Urinary bladder (tissue), 4 donors: ENCODE measurements around the gene HSPH1. TPM values are rescaled to one million over a fixed set of nuclear protein-coding genes. Genes with fewer than 3 reads are reported as not detected.
"Not testable (repeated sequence)": the region's sequence is repeated elsewhere in the genome, so short reads cannot be mapped to it uniquely, and the experiment has no call there.

Source experiments
- DNase-seq: peaks from one replicate; pipeline ENCODE4 v3.0.0-alpha.2; 2015; ENCODE audit errors: extremely low spot score
- H3K27ac ChIP-seq: one replicate; pipeline ENCODE4 v1.5.1; 2013; ENCODE audit warnings: low read depth, mild to moderate bottlenecking, moderate library complexity
- H3K36me3 ChIP-seq: one replicate; pipeline ENCODE4 v1.6.1; 2013; ENCODE audit warnings: mild to moderate bottlenecking, moderate library complexity; ENCODE audit not compliant: insufficient read depth
- H3K4me1 ChIP-seq: one replicate; pipeline ENCODE4 v1.6.1; 2013; ENCODE audit warnings: mild to moderate bottlenecking, moderate library complexity; ENCODE audit not compliant: insufficient read depth
- H3K4me3 ChIP-seq: one replicate; pipeline ENCODE4 v1.5.1; 2013; ENCODE audit warnings: low read depth, low read length
- WGBS: extraction: QIAGEN DNeasy Blood & Tissue Kit; methylation state at CpG from one replicate; pipeline ENCODE4 v1.1.7; 2013; 5-methylcytosine and 5-hydroxymethylcytosine counted together
- polyA plus RNA-seq: library from polyadenylated mRNA; stranded (reverse); fragments of 200-250 nt; gene quantifications from one replicate; pipeline ENCODE4 v1.2.3, GENCODE V29; 2013
- total RNA-seq: library from RNA; depleted of rRNA; stranded (reverse); fragments of >200 nt; gene quantifications from one replicate; pipeline ENCODE4 v1.2.3, GENCODE V29; 2014
- donor health status: healthy with polysubstance abuse.
- donor health status: healthy.

The HSPH1 gene
- total and polyA plus RNA-seq, 2 donors, result 26.0 to 50.8 TPM

DNA sequence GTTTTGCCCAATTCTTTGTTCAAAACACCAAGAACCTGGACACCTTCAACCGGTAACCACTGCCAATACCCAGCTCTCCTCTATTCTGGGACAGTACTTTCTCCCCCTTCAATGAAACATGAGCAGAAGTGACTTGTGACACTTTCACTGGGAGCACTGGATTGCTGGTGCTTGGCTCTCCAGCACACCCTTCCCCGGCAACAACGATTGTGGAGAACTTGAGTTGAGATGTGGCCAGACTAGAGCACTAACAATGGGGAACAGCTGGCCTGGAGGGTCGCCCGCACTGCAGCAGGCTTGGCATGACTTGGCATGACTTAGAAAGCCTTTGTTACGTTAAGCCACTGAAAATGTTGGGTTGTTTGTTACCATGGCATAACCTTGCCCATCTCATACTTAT, 30.6 kb upstream of the HSPH1 start:
- 89% methylated on average over 6 of the region's 6 CpGs for WGBS

GRCh38 chr13:31191748-31192147, 30.0 kb upstream of the HSPH1 start:
- no peak overlapping the region for H3K4me3 ChIP-seq
- no peaks in the 10 kb centered on the region for H3K36me3 ChIP-seq
- no peak for DNase-seq
- no peaks in the 10 kb centered on the region for H3K4me1 ChIP-seq
- WGBS, result 82% methylated on average over 4 of the region's 4 CpGs
- no peak overlapping the region for H3K27ac ChIP-seq

More for the DNA sequence above, 30.6 kb upstream of the HSPH1 start:
- Histone ChIP-seq H3K36me3 (no peaks in the 10 kb centered on the region), H3K4me3 (no peak overlapping the region), H3K27ac (no peak overlapping the region), H3K4me1 (no peaks in the 10 kb centered on the region)
- DNase-seq, result no peak

- no peak for DNase-seq
- Histone ChIP-seq H3K36me3 (no peaks in the 10 kb centered on the region), H3K4me3 (no peak overlapping the region), H3K4me1 (no peaks in the 10 kb centered on the region), H3K27ac (no peak overlapping the region)
- WGBS, result 71% methylated on average over 7 of the region's 7 CpGs
Observed at GRCh38 chr13:31184981-31185645, 23.4 kb upstream of the HSPH1 start.

DNA sequence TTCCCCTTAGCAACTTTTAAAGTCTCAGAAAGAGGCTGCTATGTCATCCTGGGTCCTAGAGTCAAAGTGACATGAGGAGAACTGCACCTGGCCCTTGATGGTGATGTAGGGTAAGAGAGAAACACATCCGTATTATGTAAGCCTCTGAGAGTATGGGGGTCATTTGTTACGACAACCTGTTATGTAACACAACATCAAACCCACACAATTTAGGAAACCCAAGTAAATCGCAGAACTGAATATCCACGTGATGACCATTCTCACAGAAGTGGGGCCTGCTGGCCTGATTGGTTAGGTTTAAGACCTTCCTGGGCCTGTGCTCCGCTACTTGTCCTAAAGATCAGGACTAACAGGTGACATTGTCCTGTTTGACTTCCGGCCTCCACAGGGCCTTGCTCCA, 22.7 kb upstream of the HSPH1 start:
- DNase-seq, result no peak
- Histone ChIP-seq H3K36me3 (no peaks in the 10 kb centered on the region), H3K27ac (no peak overlapping the region), H3K4me1 (no peaks in the 10 kb centered on the region), H3K4me3 (no peak overlapping the region)
- 93% methylated on average over 6 of the region's 6 CpGs for WGBS

- WGBS, result 95% methylated on average over 26 of the region's 26 CpGs
- no peak for DNase-seq
Observed at GRCh38 chr13:31182987-31183386, 21.3 kb upstream of the HSPH1 start.

GRCh38 chr13:31179754-31180153, 18.1 kb upstream of the HSPH1 start:
- H3K4me1 ChIP-seq, result no peaks in the 10 kb centered on the region
- WGBS, result 81% methylated on average over 5 of the region's 5 CpGs
- no peak overlapping the region for H3K27ac ChIP-seq
- no peak for DNase-seq
- no peaks in the 10 kb centered on the region for H3K36me3 ChIP-seq
- no peak overlapping the region for H3K4me3 ChIP-seq

More at GRCh38 chr13:31182987-31183386, 21.3 kb upstream of the HSPH1 start:
- Histone ChIP-seq H3K27ac (no peak overlapping the region), H3K4me1 (no peaks in the 10 kb centered on the region), H3K4me3 (no peak overlapping the region), H3K36me3 (no peaks in the 10 kb centered on the region)

GRCh38 chr13:31179241-31179640, 17.5 kb upstream of the HSPH1 start:
- 95% methylated on average over 8 of the region's 8 CpGs for WGBS
- no peak for DNase-seq
- H3K27ac ChIP-seq, result no peak overlapping the region

GRCh38 chr13:31177813-31178495, 16.2 kb upstream of the HSPH1 start:
- DNase-seq, H3K4me1 ChIP-seq, H3K4me3 ChIP-seq, H3K27ac ChIP-seq, H3K36me3 ChIP-seq: not testable (repeated sequence)
- 92% methylated on average over 12 of the region's 12 CpGs for WGBS

More at GRCh38 chr13:31179241-31179640, 17.5 kb upstream of the HSPH1 start:
- no peak overlapping the region for H3K4me3 ChIP-seq
- H3K4me1 ChIP-seq, result no peaks in the 10 kb centered on the region
- H3K36me3 ChIP-seq, result no peaks in the 10 kb centered on the region

DNA sequence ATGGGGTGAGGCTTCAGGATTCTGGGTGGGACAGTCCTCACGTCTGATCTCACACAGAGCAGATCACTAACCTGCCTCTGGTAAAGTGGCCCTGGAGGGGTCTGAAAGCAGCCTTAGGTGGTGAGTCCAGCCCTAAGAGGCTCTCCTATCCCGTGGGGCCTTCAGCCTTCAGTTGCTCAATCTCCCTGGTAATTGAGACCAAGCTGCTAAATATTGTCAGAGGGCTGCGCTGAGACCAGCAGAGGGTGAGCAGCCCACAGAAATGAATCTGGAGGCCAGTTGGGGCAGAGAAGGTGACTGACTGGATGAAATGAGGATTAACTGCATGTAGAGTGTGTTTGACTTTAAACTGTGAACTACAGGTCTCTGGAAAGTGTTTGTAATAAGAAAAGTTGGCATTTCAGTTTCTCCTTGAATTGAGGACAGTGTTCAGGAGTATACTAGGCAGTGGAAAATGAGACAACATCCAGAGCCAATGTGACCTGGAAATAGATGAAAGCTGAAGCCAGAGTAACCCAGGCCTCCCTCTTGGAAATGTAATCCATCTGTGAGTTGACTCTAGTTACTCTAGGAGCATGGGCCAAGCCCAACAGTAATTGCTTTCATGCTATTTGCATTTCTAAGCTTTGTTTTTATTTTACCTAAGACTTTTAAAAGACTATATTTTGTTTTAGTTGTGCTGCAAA, 14.3 kb upstream of the HSPH1 start:
- no peak overlapping the region for H3K27ac ChIP-seq
- H3K4me3 ChIP-seq, result no peak overlapping the region
- DNase-seq, result no peak
- no peaks in the 10 kb centered on the region for H3K36me3 ChIP-seq
- 78% methylated on average over 3 of the region's 3 CpGs for WGBS
- H3K4me1 ChIP-seq, result no peaks in the 10 kb centered on the region

GRCh38 chr13:31174018-31174417, 12.3 kb upstream of the HSPH1 start:
- H3K4me1 ChIP-seq, result no peaks in the 10 kb centered on the region
- WGBS, result 50% methylated on average over 3 of the region's 3 CpGs
- H3K27ac ChIP-seq, result no peak overlapping the region
- H3K36me3 ChIP-seq, result no peaks in the 10 kb centered on the region
- H3K4me3 ChIP-seq, result no peak overlapping the region
- DNase-seq, result no peak

- no peak overlapping the region for H3K4me3 ChIP-seq
- no peak overlapping the region for H3K27ac ChIP-seq
- H3K4me1 ChIP-seq, result no peaks in the 10 kb centered on the region
- 77% methylated on average over 2 of the region's 2 CpGs for whole genome bisulfite sequencing
- no peak for DNase-seq
- peaks cover 1% of the 10 kb centered on the region for H3K36me3 ChIP-seq
Observed at GRCh38 chr13:31172535-31172934, 10.8 kb upstream of the HSPH1 start.

DNA sequence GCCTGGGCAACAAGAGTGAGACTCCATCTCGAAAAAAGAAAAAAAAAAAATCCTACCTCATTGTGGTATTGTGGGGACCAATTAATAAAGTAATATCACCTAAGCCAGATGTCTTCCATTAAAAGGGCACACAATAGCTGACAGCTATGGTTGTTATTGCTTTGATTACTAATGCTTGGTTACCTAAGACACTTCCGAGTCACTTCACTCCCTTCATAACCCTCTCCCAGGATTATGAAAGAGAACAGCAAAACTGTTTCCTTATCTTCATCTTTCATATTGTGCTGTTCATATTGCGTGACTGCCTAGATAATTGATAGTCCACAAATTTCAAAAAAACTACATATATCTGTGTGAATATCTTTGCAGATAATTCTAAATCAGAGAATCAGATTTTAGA, 10.3 kb upstream of the HSPH1 start:
- no peak overlapping the region for H3K4me3 ChIP-seq
- peaks cover 1% of the 10 kb centered on the region for H3K36me3 ChIP-seq
- no peak overlapping the region for H3K27ac ChIP-seq
- DNase-seq, result no peak
- 81% methylated on average over 3 of the region's 3 CpGs for WGBS
- H3K4me1 ChIP-seq, result no peaks in the 10 kb centered on the region

DNA sequence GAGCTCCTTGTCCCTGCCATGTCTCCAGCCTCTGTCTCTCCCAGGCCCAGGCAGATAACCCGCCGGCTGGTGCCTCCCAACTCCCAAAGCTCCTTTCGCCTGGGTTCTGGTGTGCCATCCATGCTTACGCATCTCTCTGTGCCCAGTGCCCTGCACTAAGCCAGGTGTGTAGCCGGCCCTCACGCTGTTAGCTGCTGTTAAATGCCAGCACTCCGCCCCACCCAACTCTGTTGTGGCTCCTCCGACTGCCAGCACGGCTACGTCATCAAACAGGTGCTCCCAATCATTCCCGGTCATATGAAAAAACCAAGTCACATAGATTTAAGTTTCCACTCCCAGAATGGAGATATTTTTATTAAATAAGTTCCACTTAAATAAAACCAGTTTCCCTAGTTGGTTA, 7.0 kb upstream of the HSPH1 start:
- Histone ChIP-seq H3K36me3 (peaks cover 1% of the 10 kb centered on the region), H3K4me1 (no peaks in the 10 kb centered on the region), H3K4me3 (no peak overlapping the region), H3K27ac (no peak overlapping the region)
- WGBS, result 88% methylated on average over 11 of the region's 11 CpGs
- no peak for DNase-seq

GRCh38 chr13:31168166-31168565, 6.5 kb upstream of the HSPH1 start:
- H3K27ac ChIP-seq, result no peak overlapping the region
- DNase-seq, result no peak
- peaks cover 1% of the 10 kb centered on the region for H3K36me3 ChIP-seq
- H3K4me3 ChIP-seq, result no peak overlapping the region
- no peaks in the 10 kb centered on the region for H3K4me1 ChIP-seq
- 43% methylated on average over 2 of the region's 2 CpGs for WGBS
